Spleen (tissue), 7 donors: ENCODE measurements around the gene FOSB.
"Not testable (repeated sequence)": the region's sequence is repeated elsewhere in the genome, so short reads cannot be mapped to it uniquely, and the experiment has no call there.

ENCODE experiments used
- CTCF ChIP-seq, 11 experiments: fragments of 200-600 bp in 7 of 11; fragments of 450-650 bp in 4 of 11; sonication (generic) in 4 of 11; IDR thresholded peaks in 8 of 11; conservative IDR thresholded peaks in 3 of 11; 1 replicate in 7 of 11; 2 replicates in 4 of 11; pipeline versions ENCODE4 v1.4.0 to v1.8.0; 2016 to 2021; ENCODE audit warnings: antibody characterized with exemption in 11 of 11, inconsistent platforms in 4 of 11, mild to moderate bottlenecking in 1 of 11
- POLR2A ChIP-seq, 3 donors: fragments of 450-650 bp; IDR thresholded peaks; one replicate each; pipeline ENCODE4 v1.5.1; 2017; ENCODE audit warnings: antibody characterized with exemption in 3 of 3, mild to moderate bottlenecking in 1 of 3
- POLR2AphosphoS5 ChIP-seq, 3 donors: sonication (generic); formaldehyde crosslinking; IDR thresholded peaks; one replicate each; pipeline ENCODE4 v1.5.1; 2017; ENCODE audit warnings: antibody characterized with exemption in 3 of 3
- donor health status: DM: no; HTN: no; CAD: no; lungs with moderate emphysema.
- donor health status: DM: no; HTN: no; CAD: no.
- donor health status: DM: no; HTN: no; CAD: no.

DNA sequence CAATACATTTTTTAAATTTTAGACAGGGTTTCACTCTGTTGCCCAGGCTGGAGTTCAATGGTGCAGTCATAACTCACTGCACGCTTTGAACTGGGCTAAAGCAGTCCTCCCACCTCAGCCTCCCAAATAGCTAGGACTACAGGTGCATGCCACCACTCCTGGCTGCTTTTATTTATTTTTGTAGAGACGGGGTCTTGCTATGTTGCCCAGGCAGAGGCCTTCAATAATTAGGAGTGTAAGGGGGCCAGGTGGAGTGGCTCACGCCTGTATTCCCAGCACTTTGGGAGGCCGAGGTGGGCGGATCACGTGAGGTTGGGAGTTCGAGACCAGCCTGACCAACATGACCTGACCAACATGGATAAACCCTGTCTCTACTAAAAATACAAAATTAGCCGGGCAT lies 35.3 kb upstream of the FOSB start:
- not testable (repeated sequence) for TF ChIP-seq POLR2A (IDR thresholded peaks at IDR 0.05); CTCF (IDR thresholded peaks at IDR 0.05 in 8 of 11, conservative IDR thresholded peaks at IDR 0.05 in 3 of 11); POLR2AphosphoS5 (IDR thresholded peaks at IDR 0.05)
